GM12878 (cell line): ENCODE measurements around the gene SNF8. TPM values are rescaled to one million over a fixed set of nuclear protein-coding genes. Genes with fewer than 3 reads are reported as not detected.

Experiments used
- polyA plus RNA-seq, 11 experiments: library from polyadenylated mRNA; depleted of rRNA in 4 of 11; unstranded in 6 of 11; stranded (reverse) in 5 of 11; fragments of >200 nt; fragmentation: Nextera tagmentation in 4 of 11; fragmentation: Illumina TruSeq in 1 of 11; extraction: Ambion mirVana in 4 of 11; extraction: Trizol in 1 of 11; gene quantifications; 1 replicate in 1 of 11; 2 replicates in 10 of 11; pipeline versions ENCODE4 v1.2.1 to v1.2.3, GENCODE V29; 2011 to 2016; ENCODE audit warnings: inconsistent platforms in 2 of 11, missing spikeins in 2 of 11, low read depth in 1 of 11
- small RNA-seq: library from RNA; depleted of rRNA; stranded (forward); fragments of <200 nt; gene quantifications from one replicate; pipeline ENCODE3, GENCODE V24; 2014
- total RNA-seq, 4 experiments: library from RNA; depleted of rRNA in 3 of 4; stranded (reverse); fragments of >200 nt in 3 of 4; fragmentation: Illumina TruSeq in 1 of 4; extraction: Trizol in 1 of 4; gene quantifications; 2 replicates each; pipeline versions ENCODE4 v1.2.1 to v1.2.3, GENCODE V29; 2013 to 2021

Gene SNF8
- total and polyA plus RNA-seq, 10 of the 15 experiments (the other 5 are each of a cell fraction or from before 2014, with no cell fraction given): 6.1 to 228 (median 95.6) TPM

Small RNAs within 50 kb of the gene (small RNA-seq; reads per million reads assigned to genes)
- gene AC068531.1: not detected
- gene RF00263: not detected
- not detected for gene RF01210
- gene RNU1-42P: not detected

Other genes starting within 250 kb of the SNF8 start
Only the 7 nearest of the 10 such genes appear.
- gene TTLL6, start 127.6 kb downstream of the SNF8 start, total RNA-seq (2014; rRNA removed): 0.06 and 0.22 TPM in 2 replicates
- gene TTLL6, start 127.6 kb downstream of the SNF8 start, total RNA-seq (2014; rRNA removed; fragmentation: Illumina TruSeq; extraction: Trizol): 0.14 and 0.27 TPM in 2 replicates
- 0.10 TPM in 1 of 2 replicates, not detected in the other for gene TTLL6, start 127.6 kb downstream of the SNF8 start, total RNA-seq (2021)
- 0.07 and 0.10 TPM in 2 replicates for gene TTLL6, start 127.6 kb downstream of the SNF8 start, polyA plus RNA-seq (2011; rRNA removed)
- gene TTLL6, start 127.6 kb downstream of the SNF8 start, polyA plus RNA-seq (2014; fragmentation: Illumina TruSeq; extraction: Trizol): 0.13 and 0.16 TPM in 2 replicates
- gene TTLL6, start 127.6 kb downstream of the SNF8 start, polyA plus RNA-seq (2014; fragmentation: Nextera tagmentation; extraction: Ambion mirVana): not detected
- 0.36 TPM in 1 of 2 replicates, not detected in the other for gene TTLL6, start 127.6 kb downstream of the SNF8 start, polyA plus RNA-seq (2014; rRNA removed)
- not detected for gene TTLL6, start 127.6 kb downstream of the SNF8 start, polyA plus RNA-seq (2016; fragmentation: Nextera tagmentation; extraction: Ambion mirVana)
- 20.2 and 22.7 TPM in 2 replicates for gene CALCOCO2, start 113.8 kb downstream of the SNF8 start, total RNA-seq (2014; rRNA removed)
- gene CALCOCO2, start 113.8 kb downstream of the SNF8 start, total RNA-seq (2014; rRNA removed; fragmentation: Illumina TruSeq; extraction: Trizol): 48.0 and 51.1 TPM in 2 replicates
- 60.3 and 67.9 TPM in 2 replicates for gene CALCOCO2, start 113.8 kb downstream of the SNF8 start, total RNA-seq (2021)
- 138 and 146 TPM in 2 replicates for gene CALCOCO2, start 113.8 kb downstream of the SNF8 start, polyA plus RNA-seq (2011; rRNA removed)
- gene CALCOCO2, start 113.8 kb downstream of the SNF8 start, polyA plus RNA-seq (2014; fragmentation: Illumina TruSeq; extraction: Trizol): 65.6 and 81.9 TPM in 2 replicates
- gene CALCOCO2, start 113.8 kb downstream of the SNF8 start, polyA plus RNA-seq (2014; fragmentation: Nextera tagmentation; extraction: Ambion mirVana): 10 to 100 TPM; 33.7 to 36.4 TPM
- 45.4 and 48.4 TPM in 2 replicates for gene CALCOCO2, start 113.8 kb downstream of the SNF8 start, polyA plus RNA-seq (2014; rRNA removed)
- gene CALCOCO2, start 113.8 kb downstream of the SNF8 start, polyA plus RNA-seq (2016; fragmentation: Nextera tagmentation; extraction: Ambion mirVana): 10 to 100 TPM; 58.3 to 67.1 TPM
- gene ATP5MC1, start 52.1 kb downstream of the SNF8 start, total RNA-seq (2014; rRNA removed): 226 and 259 TPM in 2 replicates
- gene ATP5MC1, start 52.1 kb downstream of the SNF8 start, total RNA-seq (2014; rRNA removed; fragmentation: Illumina TruSeq; extraction: Trizol): 473 and 474 TPM in 2 replicates
- gene ATP5MC1, start 52.1 kb downstream of the SNF8 start, total RNA-seq (2021): 175 and 178 TPM in 2 replicates
- gene ATP5MC1, start 52.1 kb downstream of the SNF8 start, polyA plus RNA-seq (2011; rRNA removed): 385 and 425 TPM in 2 replicates
- 505 and 513 TPM in 2 replicates for gene ATP5MC1, start 52.1 kb downstream of the SNF8 start, polyA plus RNA-seq (2014; fragmentation: Illumina TruSeq; extraction: Trizol)
- gene ATP5MC1, start 52.1 kb downstream of the SNF8 start, polyA plus RNA-seq (2014; fragmentation: Nextera tagmentation; extraction: Ambion mirVana): 1,000 to 10,000 TPM; 1,262 to 1,605 TPM
- gene ATP5MC1, start 52.1 kb downstream of the SNF8 start, polyA plus RNA-seq (2014; rRNA removed): 378 and 399 TPM in 2 replicates
- gene ATP5MC1, start 52.1 kb downstream of the SNF8 start, polyA plus RNA-seq (2016; fragmentation: Nextera tagmentation; extraction: Ambion mirVana): 100 to 1,000 TPM; 916 to 958 TPM
- gene UBE2Z, start 36.4 kb downstream of the SNF8 start, total RNA-seq (2014; rRNA removed): 61.7 and 63.8 TPM in 2 replicates
- gene UBE2Z, start 36.4 kb downstream of the SNF8 start, total RNA-seq (2014; rRNA removed; fragmentation: Illumina TruSeq; extraction: Trizol): 53.1 and 53.2 TPM in 2 replicates
- 74.1 and 79.5 TPM in 2 replicates for gene UBE2Z, start 36.4 kb downstream of the SNF8 start, total RNA-seq (2021)
- gene UBE2Z, start 36.4 kb downstream of the SNF8 start, polyA plus RNA-seq (2011; rRNA removed): 158 and 191 TPM in 2 replicates
- 94.6 and 108 TPM in 2 replicates for gene UBE2Z, start 36.4 kb downstream of the SNF8 start, polyA plus RNA-seq (2014; fragmentation: Illumina TruSeq; extraction: Trizol)
- gene UBE2Z, start 36.4 kb downstream of the SNF8 start, polyA plus RNA-seq (2014; fragmentation: Nextera tagmentation; extraction: Ambion mirVana): 10 to 100 TPM; 23.1 to 34.9 TPM
- 84.2 and 84.6 TPM in 2 replicates for gene UBE2Z, start 36.4 kb downstream of the SNF8 start, polyA plus RNA-seq (2014; rRNA removed)
- gene UBE2Z, start 36.4 kb downstream of the SNF8 start, polyA plus RNA-seq (2016; fragmentation: Nextera tagmentation; extraction: Ambion mirVana): 10 to 100 TPM; 25.8 to 51.2 TPM
- gene GIP, start 23.8 kb upstream of the SNF8 start, total RNA-seq (2014; rRNA removed): not detected in 2 replicates
- gene GIP, start 23.8 kb upstream of the SNF8 start, total RNA-seq (2014; rRNA removed; fragmentation: Illumina TruSeq; extraction: Trizol): not detected in 2 replicates
- gene GIP, start 23.8 kb upstream of the SNF8 start, total RNA-seq (2021): not detected in 2 replicates
- not detected in 2 replicates for gene GIP, start 23.8 kb upstream of the SNF8 start, polyA plus RNA-seq (2011; rRNA removed)
- gene GIP, start 23.8 kb upstream of the SNF8 start, polyA plus RNA-seq (2014; fragmentation: Illumina TruSeq; extraction: Trizol): not detected in 2 replicates
- gene GIP, start 23.8 kb upstream of the SNF8 start, polyA plus RNA-seq (2014; fragmentation: Nextera tagmentation; extraction: Ambion mirVana): not detected
- not detected in 2 replicates for gene GIP, start 23.8 kb upstream of the SNF8 start, polyA plus RNA-seq (2014; rRNA removed)
- not detected for gene GIP, start 23.8 kb upstream of the SNF8 start, polyA plus RNA-seq (2016; fragmentation: Nextera tagmentation; extraction: Ambion mirVana)
- gene IGF2BP1, start 52.5 kb upstream of the SNF8 start, total RNA-seq (2014; rRNA removed): 0.05 and 0.11 TPM in 2 replicates
- 0.09 and 0.13 TPM in 2 replicates for gene IGF2BP1, start 52.5 kb upstream of the SNF8 start, total RNA-seq (2014; rRNA removed; fragmentation: Illumina TruSeq; extraction: Trizol)
- 1.2 and 2.4 TPM in 2 replicates for gene IGF2BP1, start 52.5 kb upstream of the SNF8 start, total RNA-seq (2021)
- gene IGF2BP1, start 52.5 kb upstream of the SNF8 start, polyA plus RNA-seq (2011; rRNA removed): 0.07 and 0.08 TPM in 2 replicates
- 0.15 and 0.17 TPM in 2 replicates for gene IGF2BP1, start 52.5 kb upstream of the SNF8 start, polyA plus RNA-seq (2014; fragmentation: Illumina TruSeq; extraction: Trizol)
- under 1 TPM in 1 of 2 experiments, not detected in 1; 0.04 TPM for gene IGF2BP1, start 52.5 kb upstream of the SNF8 start, polyA plus RNA-seq (2014; fragmentation: Nextera tagmentation; extraction: Ambion mirVana)
- gene IGF2BP1, start 52.5 kb upstream of the SNF8 start, polyA plus RNA-seq (2014; rRNA removed): 0.09 and 0.28 TPM in 2 replicates
- gene IGF2BP1, start 52.5 kb upstream of the SNF8 start, polyA plus RNA-seq (2016; fragmentation: Nextera tagmentation; extraction: Ambion mirVana): under 1 TPM; 0.08 to 0.35 TPM
- gene B4GALNT2, start 187.9 kb upstream of the SNF8 start, total RNA-seq (2014; rRNA removed): not detected in 2 replicates
- gene B4GALNT2, start 187.9 kb upstream of the SNF8 start, total RNA-seq (2014; rRNA removed; fragmentation: Illumina TruSeq; extraction: Trizol): not detected in 2 replicates
- gene B4GALNT2, start 187.9 kb upstream of the SNF8 start, total RNA-seq (2021): not detected in 2 replicates
- not detected in 2 replicates for gene B4GALNT2, start 187.9 kb upstream of the SNF8 start, polyA plus RNA-seq (2011; rRNA removed)
- gene B4GALNT2, start 187.9 kb upstream of the SNF8 start, polyA plus RNA-seq (2014; fragmentation: Illumina TruSeq; extraction: Trizol): not detected in 2 replicates
- not detected for gene B4GALNT2, start 187.9 kb upstream of the SNF8 start, polyA plus RNA-seq (2014; fragmentation: Nextera tagmentation; extraction: Ambion mirVana)
- not detected in 2 replicates for gene B4GALNT2, start 187.9 kb upstream of the SNF8 start, polyA plus RNA-seq (2014; rRNA removed)
- gene B4GALNT2, start 187.9 kb upstream of the SNF8 start, polyA plus RNA-seq (2016; fragmentation: Nextera tagmentation; extraction: Ambion mirVana): not detected